ENCODE measurements around the gene TWIST2. TPM values are rescaled to one million over a fixed set of nuclear protein-coding genes. Genes with fewer than 3 reads are reported as not detected.

TWIST2 gene
- total RNA-seq, 3 donors from 2014 or later = 1.1 to 13.4 (median 3.1) TPM

DNA sequence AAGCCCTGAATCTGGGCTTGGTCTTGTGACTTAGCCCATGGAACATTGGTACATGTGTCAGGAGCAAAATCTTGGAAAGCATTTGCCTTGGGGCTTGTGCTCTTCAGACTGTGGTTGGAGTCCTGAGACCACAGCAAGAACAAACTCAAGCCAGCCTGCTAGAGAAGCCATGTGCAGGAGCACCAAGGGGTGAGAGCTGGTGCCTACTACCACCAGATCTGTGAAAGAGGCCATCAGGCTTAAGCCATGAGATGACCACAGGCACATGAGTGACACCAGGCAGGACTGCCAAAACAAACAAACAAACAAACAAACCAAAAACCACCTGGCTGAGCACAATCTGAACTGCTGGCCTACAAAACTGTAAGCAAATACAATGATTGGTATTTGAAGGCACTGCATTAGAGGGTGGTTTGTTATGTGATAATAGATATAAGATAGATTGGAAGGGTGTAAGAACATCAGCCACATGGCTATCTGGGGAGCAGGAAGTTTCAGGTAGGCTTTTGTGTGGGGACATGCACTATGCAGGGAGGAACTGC is 9.0 kb upstream of the TWIST2 start:
- ATAC-seq = no peak

DNA sequence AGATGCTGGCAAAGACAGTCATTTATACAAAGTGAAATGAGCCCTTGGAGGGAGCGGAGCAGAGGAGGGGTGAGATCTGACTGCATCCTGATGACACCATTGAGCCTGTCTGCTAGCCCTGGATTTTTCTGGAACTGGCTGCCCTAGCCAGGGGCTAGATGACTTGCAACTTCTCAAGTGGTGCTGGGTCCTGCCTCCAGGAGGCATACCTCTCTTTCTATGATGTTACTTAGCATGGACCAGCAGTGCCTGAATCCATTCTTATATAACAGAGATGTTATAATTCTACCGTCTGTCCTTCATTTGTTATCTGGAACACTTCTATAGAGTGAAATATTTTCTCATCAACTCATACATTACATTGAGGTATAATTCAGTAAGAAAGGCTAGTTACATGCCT is 8.5 kb upstream of the TWIST2 start:
- no peak overlapping the region for H3K4me3 ChIP-seq
- ATAC-seq = no peak

More for the DNA sequence above, 9.0 kb upstream of the TWIST2 start:
- Histone ChIP-seq H3K4me3 (no peak overlapping the region), H3K36me3 (ENCODE audit: low read depth) (no peaks in the 10 kb centered on the region), H3K4me1 (ENCODE audit: low read depth) (no peaks in the 10 kb centered on the region), H3K9me3 (no peaks in the 10 kb centered on the region)
- intact Hi-C loops (cut with DNase I, micrococcal nuclease) = no loop called here
- TF ChIP-seq, protein P1, sequence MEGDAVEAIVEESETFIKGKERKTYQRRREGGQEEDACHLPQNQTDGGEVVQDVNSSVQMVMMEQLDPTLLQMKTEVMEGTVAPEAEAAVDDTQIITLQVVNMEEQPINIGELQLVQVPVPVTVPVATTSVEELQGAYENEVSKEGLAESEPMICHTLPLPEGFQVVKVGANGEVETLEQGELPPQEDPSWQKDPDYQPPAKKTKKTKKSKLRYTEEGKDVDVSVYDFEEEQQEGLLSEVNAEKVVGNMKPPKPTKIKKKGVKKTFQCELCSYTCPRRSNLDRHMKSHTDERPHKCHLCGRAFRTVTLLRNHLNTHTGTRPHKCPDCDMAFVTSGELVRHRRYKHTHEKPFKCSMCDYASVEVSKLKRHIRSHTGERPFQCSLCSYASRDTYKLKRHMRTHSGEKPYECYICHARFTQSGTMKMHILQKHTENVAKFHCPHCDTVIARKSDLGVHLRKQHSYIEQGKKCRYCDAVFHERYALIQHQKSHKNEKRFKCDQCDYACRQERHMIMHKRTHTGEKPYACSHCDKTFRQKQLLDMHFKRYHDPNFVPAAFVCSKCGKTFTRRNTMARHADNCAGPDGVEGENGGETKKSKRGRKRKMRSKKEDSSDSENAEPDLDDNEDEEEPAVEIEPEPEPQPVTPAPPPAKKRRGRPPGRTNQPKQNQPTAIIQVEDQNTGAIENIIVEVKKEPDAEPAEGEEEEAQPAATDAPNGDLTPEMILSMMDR (IDR thresholded peaks at IDR 0.05) = no peak
- DNase-seq = no peak

DNA sequence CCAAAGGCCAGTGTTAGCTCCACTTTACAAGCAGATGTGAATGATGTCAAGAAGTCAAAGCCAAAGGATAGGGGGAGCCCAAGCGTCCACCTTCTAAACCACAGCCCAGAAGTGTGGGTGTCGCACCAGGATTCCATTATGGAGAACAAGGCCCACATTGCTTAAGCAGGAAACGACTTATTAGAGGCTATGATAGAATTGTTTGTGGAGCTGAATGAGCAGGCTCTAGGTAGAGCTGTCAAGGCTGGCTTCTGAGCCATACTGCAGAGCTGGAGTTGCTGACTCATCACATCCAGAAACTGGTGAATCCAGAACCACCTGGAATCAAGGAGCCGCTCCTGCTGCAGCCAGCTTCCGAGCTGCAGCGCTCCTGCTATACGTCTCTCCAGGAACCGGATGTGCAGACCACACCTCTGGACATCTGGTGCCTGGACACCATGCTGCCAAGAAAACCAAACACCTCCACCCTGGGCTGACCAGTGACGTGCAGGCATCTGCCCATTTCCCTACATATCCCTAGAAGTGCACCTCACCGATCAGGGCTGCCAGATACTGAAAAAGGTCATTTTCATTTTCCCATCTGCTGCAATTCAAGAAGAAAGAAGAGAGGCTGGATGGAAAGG is 6.2 kb upstream of the TWIST2 start:
- Histone ChIP-seq H3K36me3 (ENCODE audit: low read depth) (no peaks in the 10 kb centered on the region), H3K9me3 (no peaks in the 10 kb centered on the region), H3K4me1 (ENCODE audit: low read depth) (no peaks in the 10 kb centered on the region), H3K4me3 (no peak overlapping the region)
- ATAC-seq (no peak), DNase-seq (no peak)
- intact Hi-C loops (cut with DNase I, micrococcal nuclease) = no loop called here
- TF ChIP-seq, protein P1 (IDR thresholded peaks at IDR 0.05) = no peak

More for the DNA sequence above, 8.5 kb upstream of the TWIST2 start:
- intact Hi-C loops (cut with DNase I, micrococcal nuclease) = no loop called here
- no peak for DNase-seq
- Histone ChIP-seq H3K36me3 (ENCODE audit: low read depth) (no peaks in the 10 kb centered on the region), H3K9me3 (no peaks in the 10 kb centered on the region), H3K4me1 (ENCODE audit: low read depth) (no peaks in the 10 kb centered on the region)
- TF ChIP-seq, protein P1 (IDR thresholded peaks at IDR 0.05) = no peak

DNA sequence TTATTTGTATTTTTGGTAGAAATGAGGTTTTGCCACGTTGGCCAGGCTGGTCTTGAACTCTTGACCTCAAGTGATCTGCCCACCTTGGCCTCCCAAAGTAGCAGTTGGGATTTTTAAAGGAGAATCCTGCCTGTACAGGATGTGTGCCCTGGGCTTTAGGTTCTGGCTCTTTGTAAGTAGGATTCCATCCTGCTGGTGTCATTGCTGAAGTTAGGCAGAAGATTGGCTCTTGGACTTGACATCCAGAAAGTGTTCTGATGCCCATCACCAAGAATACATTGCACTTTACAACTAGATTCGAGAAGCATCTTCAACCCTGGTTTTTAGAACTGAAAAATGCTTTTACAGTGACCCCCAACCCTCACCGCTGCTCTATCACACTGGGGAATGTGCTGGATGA is 4.4 kb upstream of the TWIST2 start:
- H3K36me3 ChIP-seq (ENCODE audit: low read depth) = no peaks in the 10 kb centered on the region
- no peak overlapping the region for H3K4me3 ChIP-seq
- no peak for ATAC-seq
- intact Hi-C loops (cut with DNase I, micrococcal nuclease) = no loop called here
- TF ChIP-seq, protein P1 (IDR thresholded peaks at IDR 0.05) = no peak
- no peak for DNase-seq
- no peaks in the 10 kb centered on the region for H3K9me3 ChIP-seq
- no peaks in the 10 kb centered on the region for H3K4me1 ChIP-seq (ENCODE audit: low read depth)

DNA sequence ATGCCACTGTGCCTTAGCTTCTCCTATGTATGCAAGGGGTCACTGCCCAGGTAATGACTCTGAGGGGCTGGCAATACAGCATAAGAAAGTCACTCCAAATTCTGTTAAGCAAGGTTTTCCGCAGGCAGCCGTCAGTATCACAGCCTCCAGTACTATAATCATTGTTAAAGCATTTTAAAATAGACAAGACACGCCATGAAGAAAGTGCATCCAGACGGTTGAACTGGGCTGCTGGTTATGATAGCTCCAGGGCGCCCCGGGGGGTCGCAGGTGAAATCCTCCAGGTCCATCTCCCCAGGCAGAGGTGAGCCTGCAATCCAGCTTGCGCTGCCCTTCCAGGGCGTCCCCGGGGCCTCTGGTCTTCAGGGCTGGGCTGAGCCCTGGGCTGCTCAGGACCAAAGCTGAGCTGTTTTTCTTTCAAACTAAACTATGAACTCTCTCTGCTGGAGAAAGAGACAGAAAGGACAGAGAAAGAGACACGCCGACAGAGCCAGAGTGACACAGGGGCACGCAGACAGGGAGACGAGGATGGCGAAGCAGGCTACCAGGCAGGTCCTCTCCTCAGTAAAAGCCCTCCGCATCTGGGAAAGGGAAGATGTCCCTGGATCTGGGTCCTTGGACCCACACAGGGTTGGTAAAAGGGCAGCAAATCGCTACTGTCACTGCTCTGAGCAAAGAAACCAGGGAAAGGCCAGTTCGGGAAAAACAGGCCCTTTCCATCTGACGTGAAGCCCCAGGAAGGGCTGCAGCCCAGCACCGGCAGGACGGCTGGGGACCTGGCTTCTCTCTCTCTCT is 2.1 kb upstream of the TWIST2 start:
- Histone ChIP-seq H3K9me3 (no peaks in the 10 kb centered on the region), H3K4me3 (no peak overlapping the region), H3K4me1 (ENCODE audit: low read depth) (no peaks in the 10 kb centered on the region), H3K36me3 (ENCODE audit: low read depth) (no peaks in the 10 kb centered on the region)
- intact Hi-C loops (cut with DNase I, micrococcal nuclease) = no loop called here
- DNase-seq = no peak
- ATAC-seq = no peak
- TF ChIP-seq, protein P1 (IDR thresholded peaks at IDR 0.05) = no peak

All from mucosa of descending colon (tissue), 3 donors.